GM10248 (cell line): ENCODE data around the gene OR2B6.

ENCODE experiments used
- CTCF ChIA-PET: fragments of 300-600 bp; sonication (Branson Sonifier 250); formaldehyde crosslinking; extraction: SDS; loops from one replicate; lab custom pipeline; 2021; ENCODE audit warnings: antibody characterized with exemption; lab: Yijun Ruan, JAX
- POLR2A ChIA-PET: fragments of 350-650 bp; sonication (Branson Sonifier 250); formaldehyde crosslinking; extraction: SDS; loops from one replicate; lab custom pipeline; 2020; ENCODE audit warnings: antibody characterized with exemption; lab: Yijun Ruan, JAX
- DNase-seq: peaks from one replicate; pipeline ENCODE4 v3.0.0; 2012; ENCODE audit errors: extremely low spot score
- CTCF ChIP-seq: IDR thresholded peaks from 2 replicates; pipeline ENCODE4 v1.5.1; 2012; ENCODE audit warnings: mild to moderate bottlenecking, low read depth; ENCODE audit errors: extremely low read depth, missing control alignments, control extremely low read depth

OR2B6 gene

DNA sequence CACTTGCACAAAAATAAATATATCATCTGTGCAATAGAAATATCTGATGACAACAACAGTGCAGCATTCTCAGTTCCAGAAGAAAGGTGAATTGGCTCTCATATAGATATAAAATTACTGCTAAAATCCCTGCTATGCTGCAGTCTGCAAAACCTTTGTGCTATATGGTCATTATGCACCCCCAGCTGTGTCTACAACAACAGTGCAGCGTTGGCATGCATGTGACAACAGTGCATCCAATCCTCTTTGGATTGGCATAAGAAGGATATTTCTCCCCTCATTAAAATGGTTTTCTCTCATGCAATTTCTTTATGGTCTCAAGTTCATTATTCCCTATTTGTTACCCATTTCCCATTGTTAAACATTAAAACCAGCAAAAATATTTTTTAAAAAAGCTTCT, 23.1 kb downstream of the OR2B6 start:
- ChIA-PET CTCF (no interaction called here), POLR2A (no interaction called here)
- no peak for DNase-seq
- TF ChIP-seq CTCF = no peak

GRCh38 chr6:27986928-27987725, 30.1 kb downstream of the OR2B6 start:
- POLR2A ChIA-PET = no interaction called here
- no peak for TF ChIP-seq CTCF
- DNase-seq = no peak
- CTCF ChIA-PET = interaction anchor here (0.7 to 1.4 kb wide), 2 partner anchors 11 to 14 kb away, joined by 3 to 6 read pairs; no protein-coding TSS in a partner anchor

- no peak for TF ChIP-seq CTCF
- POLR2A ChIA-PET = no interaction called here
- DNase-seq = no peak
- CTCF ChIA-PET = interaction anchor here (1.4 to 1.5 kb wide), 2 partner anchors 10 to 14 kb away, joined by 3 to 4 read pairs; no protein-coding TSS in a partner anchor
Measured at GRCh38 chr6:27994616-27995015, 37.6 kb downstream of the OR2B6 start.

DNA sequence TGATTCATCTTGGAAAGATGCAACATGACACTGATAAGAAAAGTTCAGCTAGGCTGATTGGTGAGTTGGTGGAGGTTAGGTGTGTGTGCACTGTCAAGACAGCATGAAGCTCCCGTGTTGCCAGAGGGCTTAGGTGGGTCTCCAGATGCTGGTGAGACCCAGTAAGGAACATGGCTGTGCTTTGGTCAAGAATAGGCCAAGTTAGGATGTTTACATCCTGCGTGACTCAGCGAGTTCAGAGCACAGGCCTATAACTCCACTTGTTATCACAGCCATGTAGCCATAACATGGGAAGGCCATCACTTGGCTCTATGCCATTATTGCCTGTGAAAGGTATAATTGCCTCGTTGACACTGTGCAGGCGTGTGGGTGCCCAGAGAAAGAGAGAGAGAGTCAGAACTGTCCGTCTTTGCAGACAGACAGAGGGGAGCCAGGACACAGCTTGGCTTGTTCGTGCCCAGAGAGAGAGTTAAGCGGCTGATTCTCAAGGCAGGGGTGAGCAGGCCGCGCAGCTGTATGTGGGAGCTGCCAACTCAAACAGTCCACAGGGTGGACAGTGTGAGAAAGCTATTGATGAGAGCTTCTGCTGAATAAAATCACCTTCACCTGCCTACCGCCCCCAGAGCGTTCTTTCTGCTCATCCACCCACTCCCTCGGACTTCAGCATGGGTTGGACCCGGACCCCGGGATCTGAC, 43.5 kb downstream of the OR2B6 start:
- DNase-seq = no peak
- no peak for TF ChIP-seq CTCF
- POLR2A ChIA-PET = no interaction called here
- CTCF ChIA-PET = interaction anchor here (1.0 to 2.4 kb wide), 3 partner anchors 12 to 14 kb away, joined by 3 to 6 read pairs (median 3); no protein-coding TSS in a partner anchor

GRCh38 chr6:28001351-28001750, 44.3 kb downstream of the OR2B6 start:
- CTCF ChIA-PET = interaction anchor here (2.4 kb wide), 1 partner anchor 15 kb away, joined by 6 read pairs; no protein-coding TSS in a partner anchor
- DNase-seq = no peak
- no peak for TF ChIP-seq CTCF
- POLR2A ChIA-PET = no interaction called here

DNA sequence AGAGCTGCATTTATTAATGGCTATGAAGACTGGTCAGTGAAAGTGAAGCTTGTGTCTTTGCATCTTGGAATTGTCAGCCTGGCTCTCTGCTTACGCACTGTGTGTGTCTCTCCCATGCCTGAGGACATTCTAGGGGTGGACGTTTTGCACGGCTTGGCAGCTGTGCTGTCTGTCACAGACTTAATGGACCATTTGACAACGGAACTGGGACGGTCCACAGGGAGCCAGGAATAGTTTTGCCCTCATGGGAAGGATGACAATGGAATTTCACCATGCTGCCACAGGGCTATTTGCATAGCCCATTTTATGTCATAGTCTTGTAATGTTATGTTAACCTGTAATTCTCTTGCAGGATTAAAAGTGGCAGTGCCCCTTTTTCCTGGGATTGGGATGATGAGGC, 44.7 kb downstream of the OR2B6 start:
- no peak for TF ChIP-seq CTCF
- no peak for DNase-seq
- POLR2A ChIA-PET = no interaction called here
- CTCF ChIA-PET = interaction anchor here (2.4 kb wide), 1 partner anchor 15 kb away, joined by 6 read pairs; no protein-coding TSS in a partner anchor
